ENCODE measurements around the gene KDM4B.
"Not testable (repeated sequence)": the region's sequence is repeated elsewhere in the genome, so short reads cannot be mapped to it uniquely, and the experiment has no call there.

The KDM4B gene

DNA sequence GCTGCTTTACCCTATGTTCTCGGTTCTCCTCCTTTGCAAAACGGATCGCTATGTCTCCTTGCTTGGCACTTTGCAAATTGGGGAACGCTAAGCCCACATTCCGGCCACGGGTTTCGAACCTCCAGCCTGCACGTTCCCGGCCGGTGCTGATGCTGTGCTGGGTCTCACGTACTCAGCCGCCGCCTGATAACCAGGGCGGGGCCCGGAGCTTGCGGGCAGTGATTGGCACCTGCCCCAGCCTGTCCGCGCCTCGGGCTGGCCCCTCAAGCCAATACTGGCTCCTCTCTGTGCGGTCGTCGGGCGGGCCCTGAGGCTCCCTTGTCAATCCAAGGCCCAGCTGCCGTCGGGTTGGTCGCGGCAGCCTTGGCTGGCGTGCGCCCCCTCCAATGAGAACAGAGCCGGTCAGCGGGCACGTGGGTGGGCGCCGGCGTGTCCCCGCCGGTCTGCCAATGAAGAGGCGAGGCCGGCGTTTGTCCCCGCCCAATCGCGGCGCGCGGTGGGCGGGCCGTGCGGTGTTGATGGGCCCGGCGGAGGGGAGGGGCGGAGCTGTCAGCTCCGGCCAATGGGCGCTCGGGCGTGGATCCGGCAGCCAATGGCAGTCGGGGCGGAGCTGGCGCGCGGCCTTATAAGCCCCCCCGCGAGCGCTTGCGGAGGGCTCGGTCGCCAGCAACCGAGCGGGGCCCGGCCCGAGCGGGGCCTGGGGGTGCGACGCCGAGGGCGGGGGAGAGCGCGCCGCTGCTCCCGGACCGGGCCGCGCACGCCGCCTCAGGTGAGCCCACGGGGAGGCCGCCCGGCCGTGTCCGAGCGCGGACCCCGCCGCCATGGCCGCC is at the start of gene KDM4B:
Gene KDM4B (plus strand): TSS at position 652 of the 830 bp plus-strand sequence. CDS start 63,778 bp downstream, outside the sequence.
- peak; percentile 96 to 98 for DNase-seq

DNA sequence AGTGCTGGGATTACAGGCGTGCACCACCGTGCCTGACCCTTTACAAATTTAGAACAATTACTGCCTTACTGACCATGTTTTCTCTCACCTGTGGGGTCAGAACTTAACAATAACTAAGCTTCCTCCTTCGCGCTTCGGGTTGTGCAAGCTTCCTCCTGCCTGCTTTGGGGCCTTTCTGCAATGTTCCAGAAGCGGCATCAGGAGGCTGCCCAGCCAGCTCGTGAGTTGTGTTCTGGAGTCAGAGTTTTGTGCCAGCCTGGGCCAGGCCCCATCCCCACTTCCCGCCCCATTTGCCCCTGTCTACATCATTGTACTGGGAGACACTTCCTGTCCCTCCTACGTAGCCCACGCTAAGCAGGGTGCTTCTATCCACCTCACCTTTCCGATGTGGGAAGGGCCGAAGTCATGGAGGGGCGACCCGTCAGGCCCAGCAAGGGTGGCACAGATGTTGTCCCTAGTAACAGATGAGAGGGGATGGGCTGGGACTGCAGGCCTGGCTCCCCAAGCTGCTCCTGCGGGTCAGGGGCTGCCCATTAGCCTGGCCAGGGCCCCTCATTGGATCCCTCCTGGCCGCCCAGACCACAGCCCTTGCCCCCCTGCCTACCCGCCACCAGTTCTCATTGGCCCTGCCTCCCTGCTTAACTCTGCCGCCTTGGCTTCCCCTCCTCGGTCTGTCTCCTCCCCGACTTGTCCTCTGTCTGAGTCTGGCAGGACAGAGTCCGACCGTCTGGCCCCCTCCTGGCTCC is 46.2 kb upstream of the KDM4B start:
- no peak for DNase-seq

DNA sequence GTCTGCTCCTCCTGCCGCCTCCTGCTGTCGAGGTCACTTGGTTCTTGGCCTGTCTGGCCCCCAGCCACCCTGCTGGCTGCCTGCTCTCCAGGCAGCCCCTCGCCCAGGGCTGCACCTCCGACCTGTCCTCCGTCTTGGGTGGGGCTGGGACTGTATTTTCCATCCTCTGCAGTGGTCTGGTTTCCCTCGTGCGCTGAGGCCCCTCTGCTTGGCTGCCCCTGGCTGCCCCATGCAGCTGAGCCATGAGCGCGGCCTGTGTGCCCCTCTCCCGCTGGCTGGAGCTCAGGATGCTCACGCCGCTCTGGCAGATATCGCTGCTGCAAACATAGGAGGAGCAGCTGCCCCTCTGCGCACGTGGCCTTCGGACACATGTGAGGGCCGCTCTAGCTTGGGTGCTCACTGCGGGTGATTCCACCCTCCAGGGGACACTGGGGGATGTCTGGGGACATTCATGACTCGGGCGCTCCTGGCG is 45.6 kb upstream of the KDM4B start:
- DNase-seq: no peak

DNA sequence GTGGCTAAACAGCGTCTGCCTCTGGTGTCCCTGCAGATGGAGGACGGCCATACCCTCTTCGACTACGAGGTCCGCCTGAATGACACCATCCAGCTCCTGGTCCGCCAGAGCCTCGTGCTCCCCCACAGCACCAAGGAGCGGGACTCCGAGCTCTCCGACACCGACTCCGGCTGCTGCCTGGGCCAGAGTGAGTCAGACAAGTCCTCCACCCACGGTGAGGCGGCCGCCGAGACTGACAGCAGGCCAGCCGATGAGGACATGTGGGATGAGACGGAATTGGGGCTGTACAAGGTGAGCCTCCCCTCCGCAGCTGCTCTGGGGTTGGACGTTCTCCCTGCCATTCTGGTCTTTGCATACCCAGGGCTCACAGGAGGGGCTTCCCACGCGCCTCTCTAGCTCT is 39.7 kb upstream of the KDM4B start:
- no peak for DNase-seq

DNA sequence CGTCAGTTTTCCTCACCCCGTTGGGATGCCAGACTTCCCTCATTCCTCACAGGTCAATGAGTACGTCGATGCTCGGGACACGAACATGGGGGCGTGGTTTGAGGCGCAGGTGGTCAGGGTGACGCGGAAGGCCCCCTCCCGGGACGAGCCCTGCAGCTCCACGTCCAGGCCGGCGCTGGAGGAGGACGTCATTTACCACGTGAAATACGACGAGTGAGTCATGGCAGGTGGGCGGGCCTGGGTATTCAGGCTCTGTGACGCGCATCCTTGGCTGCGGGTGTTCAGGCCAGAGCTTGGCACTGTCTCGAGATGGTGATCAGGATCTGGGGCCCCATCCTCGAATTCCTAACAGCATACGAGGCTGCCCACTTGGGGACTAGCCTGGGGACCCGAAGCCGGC is 38.2 kb upstream of the KDM4B start:
- no peak for DNase-seq

DNA sequence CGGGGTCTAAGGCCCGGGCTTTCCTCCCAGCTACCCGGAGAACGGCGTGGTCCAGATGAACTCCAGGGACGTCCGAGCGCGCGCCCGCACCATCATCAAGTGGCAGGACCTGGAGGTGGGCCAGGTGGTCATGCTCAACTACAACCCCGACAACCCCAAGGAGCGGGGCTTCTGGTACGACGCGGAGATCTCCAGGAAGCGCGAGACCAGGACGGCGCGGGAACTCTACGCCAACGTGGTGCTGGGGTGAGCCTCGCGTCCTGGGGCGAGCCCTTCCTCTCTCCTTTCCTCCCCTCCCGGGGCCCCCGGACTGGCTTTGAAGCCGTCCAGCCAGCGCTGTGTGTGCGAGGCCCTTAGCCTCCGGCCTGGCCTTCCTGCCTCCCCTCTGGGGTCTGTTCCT is 36.2 kb upstream of the KDM4B start:
- DNase-seq: no peak

DNA sequence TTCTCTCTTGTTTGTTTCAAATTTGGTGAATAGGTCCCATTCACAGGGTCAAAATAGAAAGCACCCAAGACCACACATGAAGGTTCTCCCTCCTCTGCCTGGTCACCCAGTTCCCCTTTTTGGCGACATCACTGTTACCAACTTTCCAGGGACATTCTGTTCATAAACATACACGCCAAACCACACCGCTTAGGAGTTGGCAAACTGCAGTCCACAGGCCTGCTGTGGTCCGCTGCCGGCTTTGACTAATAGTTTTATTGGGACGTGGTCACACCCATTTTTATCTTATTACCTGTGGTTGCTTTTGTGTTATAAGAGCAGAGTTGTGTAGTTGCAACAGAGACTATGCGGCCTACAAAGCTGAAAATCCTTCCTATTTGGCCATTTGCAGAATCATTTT is 35.4 kb upstream of the KDM4B start:
- no peak for DNase-seq

DNA sequence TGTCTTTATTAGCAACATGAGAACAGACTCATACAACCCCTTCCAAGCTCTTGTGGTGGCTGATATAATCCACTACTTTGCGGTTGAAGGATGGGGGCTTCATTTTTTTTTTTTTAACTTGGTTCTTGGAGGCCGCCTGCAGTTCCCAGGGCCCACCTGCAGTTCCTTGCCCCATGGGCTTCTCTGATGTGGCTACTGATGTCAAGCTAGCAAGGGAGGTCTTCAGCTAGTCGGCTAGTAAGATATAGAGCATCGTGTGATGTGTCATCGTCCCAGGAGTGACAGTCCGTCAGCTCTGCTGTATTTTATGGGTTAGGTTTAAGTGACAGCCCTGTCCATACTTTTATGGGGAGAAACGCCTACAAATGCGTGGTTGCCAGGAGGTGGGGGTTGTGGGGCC is 33.5 kb upstream of the KDM4B start:
- DNase-seq: no peak

DNA sequence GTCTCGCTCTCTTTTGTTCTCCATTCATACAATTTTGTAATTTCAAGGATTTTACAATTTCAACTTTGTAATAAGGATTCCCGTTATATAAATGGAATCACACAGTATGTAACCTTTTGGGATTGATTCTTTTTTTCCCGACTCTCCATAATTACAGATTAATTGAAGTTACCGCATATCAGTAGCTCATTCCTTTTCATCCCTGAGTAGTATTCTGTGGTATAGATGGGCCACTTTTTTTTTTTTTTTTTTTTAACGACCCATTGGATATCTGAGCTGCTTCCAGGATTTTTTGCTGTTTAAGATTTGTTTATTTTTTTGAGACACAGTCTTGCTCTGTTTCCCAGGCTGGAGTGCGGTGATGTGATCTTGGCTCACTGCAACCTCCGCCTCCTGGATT is 31.9 kb upstream of the KDM4B start:
- no peak for DNase-seq

DNA sequence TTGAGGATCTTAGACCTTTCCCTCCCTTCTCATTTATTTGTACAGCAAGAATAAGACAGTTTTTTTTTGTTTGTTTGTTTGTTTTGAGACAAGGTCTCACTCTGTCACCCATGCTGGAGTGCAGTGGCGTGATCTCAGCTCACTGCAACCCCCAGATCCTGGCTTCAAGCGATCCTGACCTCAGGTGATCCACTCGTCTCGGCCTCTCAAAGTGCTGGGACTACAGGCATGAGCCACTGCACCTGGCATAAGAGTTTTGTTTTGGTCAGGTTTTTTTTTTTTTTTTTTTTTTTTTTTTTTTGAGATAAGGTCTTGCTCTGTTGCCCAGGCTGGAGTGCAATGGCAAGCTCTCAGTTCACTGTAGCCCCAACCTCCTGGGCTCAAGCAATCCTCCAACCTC is 30.5 kb upstream of the KDM4B start:
- DNase-seq: not testable (repeated sequence)

DNA sequence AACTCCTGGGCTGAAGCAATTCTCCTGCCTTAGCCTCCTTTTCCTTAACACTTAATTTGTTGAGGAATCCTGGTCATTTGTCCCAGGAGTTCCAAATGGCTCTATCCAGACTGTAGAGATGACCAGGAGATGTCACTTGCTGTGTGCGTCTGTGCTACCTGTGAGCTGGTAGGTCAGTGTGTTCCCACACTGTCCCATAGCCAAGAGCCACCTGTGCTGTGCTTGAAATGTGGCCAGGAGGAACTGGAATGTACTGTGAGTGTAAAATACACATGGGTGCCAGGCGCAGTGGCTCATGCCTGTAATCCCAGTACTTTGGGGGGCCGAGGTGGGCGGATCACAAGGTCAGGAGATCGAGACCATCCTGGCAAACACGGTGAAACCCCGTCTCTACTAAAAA is 29.4 kb upstream of the KDM4B start:
- DNase-seq: no peak

DNA sequence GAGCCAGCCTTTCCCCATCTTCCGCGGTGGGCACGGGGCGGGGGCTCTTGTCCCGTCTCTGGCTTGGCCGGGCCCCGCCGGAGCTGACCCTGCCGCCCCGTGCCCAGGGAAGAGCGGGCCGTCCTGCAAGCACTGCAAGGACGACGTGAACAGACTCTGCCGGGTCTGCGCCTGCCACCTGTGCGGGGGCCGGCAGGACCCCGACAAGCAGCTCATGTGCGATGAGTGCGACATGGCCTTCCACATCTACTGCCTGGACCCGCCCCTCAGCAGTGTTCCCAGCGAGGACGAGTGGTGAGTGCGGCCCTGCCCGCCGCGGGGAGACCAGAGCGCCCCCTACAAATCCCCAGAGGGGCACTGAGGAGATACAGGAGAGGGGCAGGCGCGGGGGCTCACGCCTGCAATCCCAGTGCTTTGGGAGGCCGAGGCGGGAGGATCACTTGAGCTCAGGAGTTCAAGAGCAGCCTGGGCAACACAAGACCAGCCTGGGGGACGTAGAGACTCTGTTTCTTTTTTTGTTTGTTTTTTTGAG is 27.2 kb upstream of the KDM4B start:
- not testable (repeated sequence) for DNase-seq

DNA sequence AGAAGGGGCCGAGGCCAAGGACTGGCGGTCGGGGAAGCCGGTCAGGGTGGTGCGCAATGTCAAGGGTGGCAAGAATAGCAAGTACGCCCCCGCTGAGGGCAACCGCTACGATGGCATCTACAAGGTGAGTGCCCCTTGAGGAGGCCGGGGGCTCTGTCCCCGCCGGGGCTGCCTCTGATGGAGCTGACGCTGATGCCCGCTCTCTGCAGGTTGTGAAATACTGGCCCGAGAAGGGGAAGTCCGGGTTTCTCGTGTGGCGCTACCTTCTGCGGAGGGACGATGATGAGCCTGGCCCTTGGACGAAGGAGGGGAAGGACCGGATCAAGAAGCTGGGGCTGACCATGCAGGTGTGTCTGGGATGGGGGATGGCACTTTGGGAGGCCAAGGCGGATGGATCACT is 18.3 kb upstream of the KDM4B start:
- not testable (repeated sequence) for DNase-seq

DNA sequence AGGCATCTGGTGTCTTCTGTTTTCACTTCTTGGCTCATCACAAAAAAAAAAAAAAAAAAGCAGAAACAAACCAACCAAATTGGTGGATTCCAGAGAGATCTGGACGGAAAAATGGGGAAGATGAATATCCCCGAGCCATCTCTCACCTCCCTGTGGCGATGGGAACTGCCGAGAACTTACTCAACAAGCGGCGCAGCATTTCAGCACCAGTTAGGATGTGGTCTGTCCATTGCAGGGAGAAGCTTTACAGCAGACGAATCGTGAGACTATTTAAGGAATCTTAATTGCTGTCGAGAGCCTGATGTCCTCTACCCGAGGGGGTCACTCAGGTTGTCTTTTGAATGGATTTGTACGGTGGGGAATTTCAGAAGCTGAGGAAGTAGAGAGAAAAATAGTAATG is 17.3 kb upstream of the KDM4B start:
- DNase-seq: no peak

DNA sequence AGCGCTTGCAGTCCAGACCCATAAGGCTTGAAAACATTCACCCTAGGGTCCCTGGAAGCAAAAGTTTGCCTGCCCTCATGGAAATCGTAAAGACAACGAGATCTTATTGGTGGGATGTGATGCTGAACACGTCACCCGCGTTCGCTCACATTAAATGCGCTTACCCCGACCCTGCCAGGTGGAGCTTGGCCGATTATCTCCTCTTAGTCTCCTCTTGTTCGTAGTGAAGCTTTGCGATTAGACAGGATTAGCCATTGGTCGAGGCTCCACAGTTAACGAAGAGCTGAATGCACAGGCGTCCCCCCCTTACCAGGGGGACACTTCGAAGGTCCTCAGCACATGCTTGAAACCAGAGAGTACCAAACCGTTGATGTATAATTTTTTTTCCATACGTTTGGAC is 16.0 kb upstream of the KDM4B start:
- DNase-seq: no peak

DNA sequence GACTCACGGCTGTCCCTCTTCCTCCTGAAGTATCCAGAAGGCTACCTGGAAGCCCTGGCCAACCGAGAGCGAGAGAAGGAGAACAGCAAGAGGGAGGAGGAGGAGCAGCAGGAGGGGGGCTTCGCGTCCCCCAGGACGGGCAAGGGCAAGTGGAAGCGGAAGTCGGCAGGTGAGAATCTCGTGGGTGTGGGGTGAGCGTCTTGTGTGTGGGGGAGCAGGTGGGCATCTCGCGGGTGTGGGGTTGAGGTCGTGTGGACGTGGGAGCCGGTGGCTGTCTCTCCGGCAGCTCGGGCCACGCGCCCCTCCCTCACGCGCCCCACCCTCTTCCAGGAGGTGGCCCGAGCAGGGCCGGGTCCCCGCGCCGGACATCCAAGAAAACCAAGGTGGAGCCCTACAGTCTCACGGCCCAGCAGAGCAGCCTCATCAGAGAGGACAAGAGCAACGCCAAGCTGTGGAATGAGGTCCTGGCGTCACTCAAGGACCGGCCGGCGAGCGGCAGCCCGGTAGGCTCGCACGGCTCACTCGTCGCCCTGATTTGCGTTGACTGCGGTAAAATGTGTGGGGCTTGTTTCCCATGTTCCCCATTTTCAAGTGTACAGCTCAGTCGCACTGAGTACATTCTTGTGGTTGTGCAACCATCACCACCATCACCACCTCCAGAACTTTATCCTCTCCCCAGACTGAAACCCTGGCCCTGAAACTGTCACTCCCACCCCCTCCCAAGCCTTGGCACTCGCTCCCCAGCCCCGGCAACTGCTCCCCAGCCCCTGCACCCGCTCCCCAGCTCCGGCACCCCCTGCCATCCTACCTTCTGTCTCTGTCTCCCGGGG is 14.4 kb upstream of the KDM4B start:
- DNase-seq: not testable (repeated sequence)

DNA sequence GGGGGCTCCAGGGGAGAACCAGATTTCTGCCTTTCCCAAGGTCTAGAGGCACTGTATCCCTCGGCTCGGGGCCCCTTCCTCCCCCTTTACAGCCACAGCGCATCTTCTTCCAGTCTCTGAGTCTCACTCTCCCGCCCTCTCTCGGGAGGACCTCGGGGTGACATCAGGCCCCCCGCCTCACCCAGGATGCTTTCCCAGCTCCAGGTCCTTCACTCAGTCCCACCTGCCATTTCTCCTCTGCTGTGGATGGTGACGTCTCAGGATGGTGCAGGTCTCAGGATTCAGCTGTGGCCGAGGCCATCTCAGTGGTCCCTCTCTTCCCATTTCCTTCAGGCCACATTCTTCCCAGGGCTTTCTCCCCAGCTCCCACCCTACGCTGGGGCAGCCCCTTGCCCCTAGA is 13.6 kb upstream of the KDM4B start:
- no peak for DNase-seq

DNA sequence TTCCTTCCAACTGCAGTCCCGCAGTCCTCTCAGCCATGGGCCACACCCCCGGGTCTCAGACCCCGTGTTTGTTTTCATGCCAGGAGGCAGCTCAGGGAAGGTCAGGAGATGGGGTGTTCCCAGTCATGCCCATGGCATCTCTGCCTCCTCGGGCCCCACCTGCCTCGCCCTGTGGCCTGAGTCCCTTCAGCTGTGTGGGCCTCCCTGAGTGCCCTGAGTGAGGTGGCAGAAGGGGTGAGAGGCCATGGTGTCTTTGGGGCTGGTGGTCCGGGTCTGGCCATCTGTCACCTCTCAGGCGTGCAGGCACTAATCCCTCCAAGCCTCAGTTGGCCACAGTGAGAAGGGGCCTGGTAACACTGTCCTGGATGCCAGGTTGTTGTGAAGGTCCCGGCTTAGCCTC is 10.9 kb upstream of the KDM4B start:
- DNase-seq: no peak

DNA sequence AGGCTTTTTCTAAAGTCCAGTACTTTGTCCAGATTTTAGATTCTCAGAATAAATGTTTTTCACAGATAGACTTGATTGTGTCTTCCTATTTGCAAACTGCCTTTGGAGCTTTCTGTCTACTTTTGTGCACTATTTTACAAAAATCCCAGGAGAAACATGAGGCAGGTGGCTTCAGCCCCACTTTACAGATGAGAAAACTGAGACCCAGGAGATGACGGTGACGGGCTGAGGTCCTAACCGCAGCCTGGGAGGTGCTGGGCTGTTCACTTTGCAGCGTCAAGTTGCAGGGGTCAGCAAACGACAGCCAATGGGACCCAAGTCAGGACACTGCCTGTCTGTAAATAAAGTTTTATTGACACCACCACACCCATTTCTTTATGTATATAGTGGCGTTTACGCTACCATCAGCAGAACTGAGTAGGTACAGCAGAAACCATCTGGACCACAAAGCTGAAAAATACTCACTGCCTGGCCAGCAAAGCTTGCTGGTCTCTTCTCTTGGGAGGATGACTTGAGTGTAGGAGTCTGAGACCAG is 6.8 kb upstream of the KDM4B start:
- DNase-seq: no peak

DNA sequence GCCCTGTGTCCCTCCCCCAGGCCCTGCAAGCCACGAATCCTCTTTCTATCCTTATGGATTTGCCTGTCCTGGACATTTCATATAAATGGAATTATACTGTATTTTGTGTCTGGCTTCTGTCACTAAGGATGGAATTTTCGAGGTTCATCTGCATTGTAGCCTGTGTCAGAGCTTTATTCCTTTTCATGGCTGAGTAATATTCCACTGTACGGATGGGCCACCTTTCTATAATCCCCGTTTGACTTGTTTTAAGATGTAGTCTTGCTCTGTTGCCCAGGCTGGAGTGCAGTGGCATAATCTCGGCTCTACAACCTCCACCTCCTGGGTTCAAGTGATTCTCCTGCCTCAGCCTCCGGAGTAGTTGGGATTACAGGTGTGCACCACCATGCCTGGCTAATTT is 3.9 kb upstream of the KDM4B start:
- no peak for DNase-seq

DNA sequence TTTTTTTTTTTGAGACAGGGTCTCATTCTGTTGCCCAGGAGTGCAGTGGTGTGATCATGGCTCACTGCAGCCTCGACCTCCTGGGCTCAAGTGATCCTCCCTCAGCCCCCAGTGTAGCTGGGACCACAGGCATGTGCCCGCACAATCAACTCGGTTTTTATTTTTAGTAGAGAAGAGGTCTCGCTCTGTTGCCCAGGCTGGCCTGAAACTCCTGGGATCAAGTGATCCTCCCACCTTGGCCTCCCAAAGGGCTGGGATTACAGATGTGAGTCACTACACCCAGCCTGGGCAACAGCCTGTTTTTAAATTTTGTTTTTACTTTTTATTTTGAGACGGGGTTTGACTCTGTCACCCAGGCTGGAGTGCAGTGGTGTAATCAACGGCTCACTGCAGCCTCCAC is 2.3 kb upstream of the KDM4B start:
- no peak for DNase-seq

DNA sequence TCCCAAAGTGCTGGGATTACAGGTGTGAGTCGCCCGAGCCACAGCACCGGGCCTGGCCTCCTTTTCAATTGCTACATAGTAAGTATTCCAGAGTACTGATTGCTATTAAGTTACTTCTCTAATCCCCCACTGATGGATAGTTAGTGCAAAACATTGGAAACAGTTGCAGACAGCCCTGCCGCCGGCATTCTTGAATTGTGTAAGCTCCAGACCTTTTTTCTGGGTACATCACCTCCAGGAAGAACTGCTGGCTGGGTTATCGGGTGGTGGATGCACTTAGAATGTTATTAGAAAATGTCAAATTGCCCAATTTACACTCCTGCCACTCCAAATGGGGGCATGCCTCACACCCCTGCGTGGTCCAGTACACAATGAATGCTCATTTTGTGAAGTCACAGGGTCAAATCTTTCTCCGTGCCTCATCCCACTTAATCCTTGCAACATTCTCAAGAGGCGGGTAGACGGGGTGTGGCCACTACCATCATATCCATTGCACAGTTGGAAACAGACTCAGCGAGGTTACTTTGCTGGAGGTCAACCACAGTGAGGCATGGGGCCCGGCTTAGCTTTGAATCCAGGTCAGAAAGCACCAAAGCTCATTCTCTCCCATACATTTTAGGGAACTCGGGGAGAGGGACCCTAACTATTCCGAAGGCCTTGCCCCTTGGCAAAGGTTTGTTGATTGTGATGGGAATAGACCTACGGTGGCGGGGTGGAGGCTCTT is 1.0 kb upstream of the KDM4B start:
- DNase-seq: no peak

All from stimulated activated CD4-positive, alpha-beta T cell treated with anti-CD3 and anti-CD28 coated beads, Interleukin-2, amount 100 ng/mL, for 48 hours (primary cell).